Suprapubic skin (tissue), 4 donors: ENCODE data around the gene AEN. TPM values are rescaled to one million over a fixed set of nuclear protein-coding genes. Genes with fewer than 3 reads are reported as not detected.
"Not testable (repeated sequence)": the region's sequence is repeated elsewhere in the genome, so short reads cannot be mapped to it uniquely, and the experiment has no call there.

ENCODE experiments used
- DNase-seq, 2 donors: peaks; one replicate each; pipeline ENCODE4 v3.0.0-alpha.2; 2019; ENCODE audit warnings: low spot score in 2 of 2
- H3K27ac ChIP-seq: fragments of 200-600 bp; sonication (generic); one replicate; pipeline ENCODE4 v1.5.1; 2019
- H3K27me3 ChIP-seq: fragments of 200-600 bp; sonication (generic); one replicate; pipeline ENCODE4 v1.5.1; 2019
- H3K36me3 ChIP-seq: fragments of 200-600 bp; sonication (generic); one replicate; pipeline ENCODE4 v1.5.1; 2019
- H3K4me1 ChIP-seq: fragments of 200-600 bp; sonication (generic); one replicate; pipeline ENCODE4 v1.5.1; 2019
- H3K4me3 ChIP-seq: fragments of 200-600 bp; sonication (generic); one replicate; pipeline ENCODE4 v1.5.1; 2019; ENCODE audit warnings: mild to moderate bottlenecking
- H3K9me3 ChIP-seq: fragments of 200-600 bp; sonication (generic); one replicate; pipeline ENCODE4 v1.5.1; 2019
- EP300 ChIP-seq: sonication (generic); formaldehyde crosslinking; IDR thresholded peaks from one replicate; pipeline ENCODE4 v1.6.1; 2017; ENCODE audit warnings: antibody characterized with exemption
- POLR2A ChIP-seq, 2 donors: fragments of 450-650 bp; IDR thresholded peaks; one replicate each; pipeline ENCODE4 v1.6.1; 2017; ENCODE audit warnings: antibody characterized with exemption in 2 of 2, mild to moderate bottlenecking in 2 of 2, moderate library complexity in 2 of 2
- POLR2AphosphoS5 ChIP-seq, 3 donors: sonication (generic); formaldehyde crosslinking; IDR thresholded peaks; one replicate each; pipeline ENCODE4 v1.6.1; 2017; ENCODE audit warnings: antibody characterized with exemption in 3 of 3
- WGBS: methylation state at CpG from one replicate; pipeline ENCODE4 v1.1.5; 2018; 5-methylcytosine and 5-hydroxymethylcytosine counted together
- total RNA-seq, 4 donors: library from RNA; depleted of rRNA; stranded (reverse); fragments of >200 nt; gene quantifications; one replicate each; pipeline ENCODE4 v1.1.0, GENCODE V29; 2016
- TF ChIP-seq, protein P1 (sequence below), 2 donors: fragments of 200-600 bp in 1 of 2; fragments of 450-650 bp in 1 of 2; sonication (generic) in 1 of 2; IDR thresholded peaks; one replicate each; pipeline ENCODE4 v1.5.1; 2016 to 2019; ENCODE audit warnings: antibody characterized with exemption in 2 of 2, mild to moderate bottlenecking in 1 of 2, moderate library complexity in 1 of 2

AEN gene
- total RNA-seq, 4 donors from 2014 or later, result 9.3 to 29.3 (median 17.3) TPM

DNA sequence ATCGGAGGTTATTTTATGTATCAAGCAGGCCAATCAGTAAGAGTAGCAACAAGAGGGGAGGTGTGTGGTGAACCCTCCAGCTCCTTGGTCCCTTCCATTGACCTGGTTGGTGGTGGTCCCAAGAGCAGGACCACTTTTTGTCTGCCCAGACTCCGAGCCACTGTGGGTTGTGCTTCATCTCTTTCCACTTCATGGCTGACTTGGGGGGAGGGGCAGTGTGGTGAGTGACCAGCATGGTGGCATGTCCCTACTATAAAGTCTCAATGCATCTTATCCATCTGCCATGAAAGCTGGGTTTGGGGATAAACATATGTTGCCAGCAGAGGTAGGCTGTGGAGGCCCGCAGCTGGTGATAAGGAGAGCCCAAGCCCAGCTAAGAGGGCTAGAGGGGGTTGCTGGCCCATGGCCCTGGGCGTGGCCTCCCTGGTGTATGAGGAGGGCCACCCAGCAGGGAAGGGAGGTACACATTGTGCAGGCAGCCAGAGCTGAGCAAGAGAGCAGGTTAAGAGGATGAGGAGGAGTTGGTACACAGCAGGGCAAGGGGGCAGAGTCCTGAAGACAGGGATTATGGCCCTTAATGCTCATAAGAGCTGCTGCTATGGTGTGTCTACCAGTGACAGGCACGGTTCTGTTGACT lies 7.0 kb downstream of the AEN start:
- H3K4me1 ChIP-seq, result peaks cover 24% of the 10 kb centered on the region
- DNase-seq, result no peak
- no peaks in the 10 kb centered on the region for H3K27me3 ChIP-seq
- H3K9me3 ChIP-seq, result no peaks in the 10 kb centered on the region
- TF ChIP-seq, protein P1, sequence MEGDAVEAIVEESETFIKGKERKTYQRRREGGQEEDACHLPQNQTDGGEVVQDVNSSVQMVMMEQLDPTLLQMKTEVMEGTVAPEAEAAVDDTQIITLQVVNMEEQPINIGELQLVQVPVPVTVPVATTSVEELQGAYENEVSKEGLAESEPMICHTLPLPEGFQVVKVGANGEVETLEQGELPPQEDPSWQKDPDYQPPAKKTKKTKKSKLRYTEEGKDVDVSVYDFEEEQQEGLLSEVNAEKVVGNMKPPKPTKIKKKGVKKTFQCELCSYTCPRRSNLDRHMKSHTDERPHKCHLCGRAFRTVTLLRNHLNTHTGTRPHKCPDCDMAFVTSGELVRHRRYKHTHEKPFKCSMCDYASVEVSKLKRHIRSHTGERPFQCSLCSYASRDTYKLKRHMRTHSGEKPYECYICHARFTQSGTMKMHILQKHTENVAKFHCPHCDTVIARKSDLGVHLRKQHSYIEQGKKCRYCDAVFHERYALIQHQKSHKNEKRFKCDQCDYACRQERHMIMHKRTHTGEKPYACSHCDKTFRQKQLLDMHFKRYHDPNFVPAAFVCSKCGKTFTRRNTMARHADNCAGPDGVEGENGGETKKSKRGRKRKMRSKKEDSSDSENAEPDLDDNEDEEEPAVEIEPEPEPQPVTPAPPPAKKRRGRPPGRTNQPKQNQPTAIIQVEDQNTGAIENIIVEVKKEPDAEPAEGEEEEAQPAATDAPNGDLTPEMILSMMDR (IDR thresholded peaks at IDR 0.05), result no peak
- TF ChIP-seq EP300 (no peak), POLR2AphosphoS5 (IDR thresholded peaks at IDR 0.05) (no peak), POLR2A (IDR thresholded peaks at IDR 0.05) (no peak)
- no peak overlapping the region for H3K4me3 ChIP-seq
- 95% methylated on average over 5 of the region's 5 CpGs for WGBS
- peaks cover 28% of the 10 kb centered on the region for H3K36me3 ChIP-seq
- no peak overlapping the region for H3K27ac ChIP-seq

GRCh38 chr15:88629071-88629470 lies 7.9 kb downstream of the AEN start:
- H3K27ac ChIP-seq, result no peak overlapping the region
- H3K4me1 ChIP-seq, result peaks cover 14% of the 10 kb centered on the region
- no peak for DNase-seq
- no peaks in the 10 kb centered on the region for H3K27me3 ChIP-seq
- peaks cover 28% of the 10 kb centered on the region for H3K36me3 ChIP-seq
- no peaks in the 10 kb centered on the region for H3K9me3 ChIP-seq
- no peak for TF ChIP-seq POLR2AphosphoS5 (IDR thresholded peaks at IDR 0.05)
- no peak for TF ChIP-seq EP300
- no peak for TF ChIP-seq POLR2A (IDR thresholded peaks at IDR 0.05)
- TF ChIP-seq, protein P1 (IDR thresholded peaks at IDR 0.05), result no peak
- WGBS, result 83% methylated on average over 2 of the region's 16 CpGs
- no peak overlapping the region for H3K4me3 ChIP-seq

GRCh38 chr15:88630141-88630721 lies 9.1 kb downstream of the AEN start:
- 67% methylated on average over 5 of the region's 9 CpGs for WGBS
- DNase-seq, result no peak
- Histone ChIP-seq H3K36me3 (peaks cover 28% of the 10 kb centered on the region), H3K27ac (peak overlapping the region; percentile 25), H3K4me3 (no peak overlapping the region), H3K9me3 (no peaks in the 10 kb centered on the region), H3K27me3 (no peaks in the 10 kb centered on the region), H3K4me1 (peaks cover 4% of the 10 kb centered on the region)
- TF ChIP-seq EP300 (no peak), POLR2A (IDR thresholded peaks at IDR 0.05) (no peak), POLR2AphosphoS5 (IDR thresholded peaks at IDR 0.05) (no peak)
- TF ChIP-seq, protein P1 (IDR thresholded peaks at IDR 0.05), result no peak

- H3K27ac ChIP-seq, result peak overlapping the region; percentile 25
- 85% methylated on average over 7 of the region's 7 CpGs for WGBS
- H3K4me1 ChIP-seq, result peaks cover 6% of the 10 kb centered on the region
- H3K4me3 ChIP-seq, result no peak overlapping the region
- no peaks in the 10 kb centered on the region for H3K27me3 ChIP-seq
- no peak for DNase-seq
- peaks cover 28% of the 10 kb centered on the region for H3K36me3 ChIP-seq
- H3K9me3 ChIP-seq, result no peaks in the 10 kb centered on the region
- no peak for TF ChIP-seq POLR2AphosphoS5 (IDR thresholded peaks at IDR 0.05)
- TF ChIP-seq POLR2A (IDR thresholded peaks at IDR 0.05), result no peak
- no peak for TF ChIP-seq EP300
- TF ChIP-seq, protein P1 (IDR thresholded peaks at IDR 0.05), result no peak
Measured at GRCh38 chr15:88630798-88631463, 9.8 kb downstream of the AEN start.

DNA sequence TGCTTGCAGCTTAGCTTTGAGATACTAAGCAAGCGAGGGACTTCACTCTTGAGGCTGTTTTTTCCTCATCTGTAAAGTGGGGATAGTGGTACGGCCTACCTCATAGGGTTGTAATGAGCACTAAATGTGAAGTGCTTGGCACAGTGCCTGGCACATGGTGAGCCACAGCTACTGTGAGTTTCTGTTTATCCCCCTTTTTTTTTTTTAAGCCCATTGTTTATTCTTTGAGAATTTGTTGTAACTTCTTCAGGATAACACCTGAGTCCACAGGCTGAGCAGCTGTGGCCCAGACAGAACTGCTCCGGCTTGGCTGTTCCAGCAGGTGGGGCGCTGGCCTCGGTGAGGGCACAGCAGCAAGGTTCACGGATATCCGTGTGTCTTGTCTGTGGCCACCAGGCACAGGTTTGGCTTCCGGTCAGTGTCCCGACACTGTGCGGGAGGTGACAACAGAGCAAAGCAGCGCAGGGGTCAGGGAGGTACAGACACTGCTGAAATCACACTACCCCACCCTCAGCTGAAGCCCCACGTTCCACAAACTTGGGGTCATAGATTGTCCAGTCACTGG lies 10.4 kb downstream of the AEN start:
- WGBS, result 93% methylated on average over 12 of the region's 12 CpGs
- peaks cover 24% of the 10 kb centered on the region for H3K36me3 ChIP-seq
- TF ChIP-seq EP300 (no peak), POLR2A (IDR thresholded peaks at IDR 0.05) (no peak), POLR2AphosphoS5 (IDR thresholded peaks at IDR 0.05) (no peak)
- TF ChIP-seq, protein P1 (IDR thresholded peaks at IDR 0.05), result no peak
- no peaks in the 10 kb centered on the region for H3K27me3 ChIP-seq
- no peak overlapping the region for H3K4me3 ChIP-seq
- no peak for DNase-seq
- no peaks in the 10 kb centered on the region for H3K9me3 ChIP-seq
- H3K4me1 ChIP-seq, result peaks cover 12% of the 10 kb centered on the region
- H3K27ac ChIP-seq, result no peak overlapping the region

DNA sequence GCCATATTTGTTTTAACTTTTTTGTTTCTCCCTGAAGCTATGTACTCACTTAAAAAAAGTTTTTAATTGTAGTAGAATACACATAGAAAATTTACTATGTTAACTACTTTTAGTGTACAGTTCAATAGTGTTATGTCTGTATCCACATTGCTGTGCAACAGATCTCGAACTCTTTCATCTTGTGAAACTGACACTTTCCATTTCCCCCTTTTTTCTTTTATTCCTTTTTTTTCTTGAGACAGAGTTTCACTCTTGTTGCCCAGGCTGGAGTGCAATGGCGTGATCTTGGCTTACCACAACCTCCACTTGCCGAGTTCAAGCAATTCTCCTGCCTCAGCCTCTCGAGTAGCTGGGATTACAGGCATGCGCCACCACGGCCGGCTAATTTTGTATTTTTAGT lies 11.7 kb downstream of the AEN start:
- not testable (repeated sequence) for H3K4me3 ChIP-seq, DNase-seq, H3K27me3 ChIP-seq, H3K27ac ChIP-seq, H3K9me3 ChIP-seq
- 76% methylated on average over 7 of the region's 7 CpGs for WGBS
- H3K4me1 ChIP-seq, result peaks cover 21% of the 10 kb centered on the region
- peaks cover 18% of the 10 kb centered on the region for H3K36me3 ChIP-seq
